Measurements from ENCODE around the gene CDK12.

DNA sequence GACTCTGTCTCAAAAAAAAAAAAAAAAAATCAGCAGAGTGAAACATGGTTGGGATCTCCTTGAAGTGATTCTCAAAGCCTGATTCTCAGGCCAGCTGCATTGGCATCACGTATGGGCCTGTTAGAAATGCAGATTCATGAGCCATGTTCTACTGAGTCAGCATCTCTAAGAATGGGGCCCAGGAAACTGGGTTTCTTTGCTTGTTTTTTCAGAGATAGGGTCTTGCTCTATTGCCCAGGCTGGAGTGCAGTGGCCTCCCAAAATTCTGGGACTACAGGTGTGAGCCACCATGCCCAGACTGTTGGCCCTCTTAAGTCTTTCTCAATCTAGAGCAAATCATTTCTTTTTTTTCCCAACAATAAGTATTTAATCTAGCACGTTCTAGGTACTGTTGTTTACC lies 47.7 kb downstream of the CDK12 start:
- TF ChIP-seq, protein P1, sequence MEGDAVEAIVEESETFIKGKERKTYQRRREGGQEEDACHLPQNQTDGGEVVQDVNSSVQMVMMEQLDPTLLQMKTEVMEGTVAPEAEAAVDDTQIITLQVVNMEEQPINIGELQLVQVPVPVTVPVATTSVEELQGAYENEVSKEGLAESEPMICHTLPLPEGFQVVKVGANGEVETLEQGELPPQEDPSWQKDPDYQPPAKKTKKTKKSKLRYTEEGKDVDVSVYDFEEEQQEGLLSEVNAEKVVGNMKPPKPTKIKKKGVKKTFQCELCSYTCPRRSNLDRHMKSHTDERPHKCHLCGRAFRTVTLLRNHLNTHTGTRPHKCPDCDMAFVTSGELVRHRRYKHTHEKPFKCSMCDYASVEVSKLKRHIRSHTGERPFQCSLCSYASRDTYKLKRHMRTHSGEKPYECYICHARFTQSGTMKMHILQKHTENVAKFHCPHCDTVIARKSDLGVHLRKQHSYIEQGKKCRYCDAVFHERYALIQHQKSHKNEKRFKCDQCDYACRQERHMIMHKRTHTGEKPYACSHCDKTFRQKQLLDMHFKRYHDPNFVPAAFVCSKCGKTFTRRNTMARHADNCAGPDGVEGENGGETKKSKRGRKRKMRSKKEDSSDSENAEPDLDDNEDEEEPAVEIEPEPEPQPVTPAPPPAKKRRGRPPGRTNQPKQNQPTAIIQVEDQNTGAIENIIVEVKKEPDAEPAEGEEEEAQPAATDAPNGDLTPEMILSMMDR (IDR thresholded peaks at IDR 0.05) = no peak
- TF ChIP-seq EP300 (IDR thresholded peaks at IDR 0.05) = no peak
- TF ChIP-seq POLR2A (IDR thresholded peaks at IDR 0.05) = no peak
